Measurements from ENCODE around the gene LRBA. TPM values are rescaled to one million over a fixed set of nuclear protein-coding genes. Genes with fewer than 3 reads are reported as not detected.

The LRBA gene
- total and polyA plus RNA-seq, 9 donors = 9.7 to 49.2 (median 30.4) TPM

DNA sequence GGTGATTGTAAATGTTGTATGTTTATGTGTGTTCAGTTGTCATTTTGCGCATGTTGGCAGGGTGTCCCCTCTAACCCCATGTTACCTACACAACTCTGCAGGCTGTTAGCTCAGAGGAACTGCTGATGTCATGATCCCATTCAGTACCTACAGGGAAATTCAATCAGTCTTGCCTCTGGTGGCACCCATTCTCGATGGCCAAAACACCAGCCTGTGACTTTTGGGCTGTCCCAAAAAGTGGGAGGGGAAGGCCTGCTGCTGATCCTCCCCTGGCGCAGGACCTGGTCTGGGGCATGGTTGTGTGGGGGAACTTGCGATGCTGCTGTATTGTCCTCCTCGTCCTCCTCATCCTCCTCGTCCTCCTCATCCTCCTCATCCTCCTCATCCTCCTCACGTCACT lies 762.3 kb downstream of the LRBA start:
- Histone ChIP-seq H3K36me3 (no peaks in the 10 kb centered on the region), H3K9me3 (no peaks in the 10 kb centered on the region), H3K27ac (no peak overlapping the region), H3K4me1 (ENCODE audit: insufficient read depth) (no peaks in the 10 kb centered on the region), H3K27me3 (no peaks in the 10 kb centered on the region), H3K4me3 (no peak overlapping the region)
- intact Hi-C loops (cut with DNase I) = no loop called here
- 90 to 98% (median 93%) methylated on average over 7 of the region's 7 CpGs for WGBS, 3 donors
- no peak for TF ChIP-seq POLR2A (IDR thresholded peaks at IDR 0.05)
- TF ChIP-seq, protein P1, sequence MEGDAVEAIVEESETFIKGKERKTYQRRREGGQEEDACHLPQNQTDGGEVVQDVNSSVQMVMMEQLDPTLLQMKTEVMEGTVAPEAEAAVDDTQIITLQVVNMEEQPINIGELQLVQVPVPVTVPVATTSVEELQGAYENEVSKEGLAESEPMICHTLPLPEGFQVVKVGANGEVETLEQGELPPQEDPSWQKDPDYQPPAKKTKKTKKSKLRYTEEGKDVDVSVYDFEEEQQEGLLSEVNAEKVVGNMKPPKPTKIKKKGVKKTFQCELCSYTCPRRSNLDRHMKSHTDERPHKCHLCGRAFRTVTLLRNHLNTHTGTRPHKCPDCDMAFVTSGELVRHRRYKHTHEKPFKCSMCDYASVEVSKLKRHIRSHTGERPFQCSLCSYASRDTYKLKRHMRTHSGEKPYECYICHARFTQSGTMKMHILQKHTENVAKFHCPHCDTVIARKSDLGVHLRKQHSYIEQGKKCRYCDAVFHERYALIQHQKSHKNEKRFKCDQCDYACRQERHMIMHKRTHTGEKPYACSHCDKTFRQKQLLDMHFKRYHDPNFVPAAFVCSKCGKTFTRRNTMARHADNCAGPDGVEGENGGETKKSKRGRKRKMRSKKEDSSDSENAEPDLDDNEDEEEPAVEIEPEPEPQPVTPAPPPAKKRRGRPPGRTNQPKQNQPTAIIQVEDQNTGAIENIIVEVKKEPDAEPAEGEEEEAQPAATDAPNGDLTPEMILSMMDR (IDR thresholded peaks at IDR 0.05) = no peak
- no peak for DNase-seq

DNA sequence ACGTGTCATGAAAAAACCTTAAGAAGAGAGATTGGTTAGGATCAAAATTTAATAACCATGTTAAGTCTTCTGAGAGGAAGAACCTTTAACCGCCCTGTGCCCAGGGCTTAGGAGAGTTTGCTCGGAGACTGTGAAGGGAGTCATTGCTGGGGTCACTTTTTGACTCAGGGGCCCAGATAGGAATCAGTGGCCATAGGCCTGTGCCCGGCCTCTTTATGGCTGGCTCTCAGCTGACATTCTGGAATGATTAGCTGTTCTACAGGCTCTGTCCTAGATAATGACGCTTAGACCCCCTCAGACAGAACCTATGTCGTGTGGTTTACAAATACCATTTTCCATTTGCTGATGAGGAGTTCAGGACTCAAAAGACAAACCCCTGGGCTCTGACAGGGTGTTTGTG lies 762.8 kb downstream of the LRBA start:
- no peak for DNase-seq
- no peaks in the 10 kb centered on the region for H3K4me1 ChIP-seq (ENCODE audit: insufficient read depth)
- H3K4me3 ChIP-seq = no peak overlapping the region
- TF ChIP-seq POLR2A (IDR thresholded peaks at IDR 0.05) (no peak), EP300 (IDR thresholded peaks at IDR 0.05) (no peak)
- TF ChIP-seq, protein P1 (IDR thresholded peaks at IDR 0.05) = no peak
- no peaks in the 10 kb centered on the region for H3K9me3 ChIP-seq
- 92 to 93% (median 93%) methylated on average over 6 of the region's 6 CpGs for WGBS, 3 donors
- no peaks in the 10 kb centered on the region for H3K36me3 ChIP-seq
- no peak overlapping the region for H3K27ac ChIP-seq
- intact Hi-C loops (cut with DNase I) = no loop called here
- no peaks in the 10 kb centered on the region for H3K27me3 ChIP-seq

DNA sequence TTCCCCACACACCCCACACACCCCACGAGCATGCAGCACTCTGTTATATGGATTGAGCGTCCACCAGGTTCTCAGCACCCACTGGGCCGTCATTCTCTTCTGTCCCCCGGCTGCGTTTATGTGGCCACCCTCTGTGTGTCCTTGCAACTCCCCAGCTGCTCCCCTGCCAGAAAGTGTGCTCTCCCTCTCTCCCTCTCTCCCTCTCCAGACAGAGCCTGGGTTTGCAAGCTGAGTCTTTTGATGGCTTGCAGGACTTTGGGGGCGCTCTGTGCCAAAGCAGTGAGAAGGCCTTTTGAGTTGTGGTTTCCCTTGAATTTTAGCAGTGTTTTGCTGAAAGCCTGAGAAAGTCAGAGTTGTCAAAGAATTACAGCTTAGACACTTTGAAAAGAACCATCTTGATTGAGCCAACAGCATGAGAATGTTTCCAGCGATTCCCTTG lies 763.3 kb downstream of the LRBA start:
- no peak for DNase-seq
- Histone ChIP-seq H3K36me3 (no peaks in the 10 kb centered on the region), H3K4me1 (ENCODE audit: insufficient read depth) (no peaks in the 10 kb centered on the region), H3K27me3 (no peaks in the 10 kb centered on the region), H3K4me3 (no peak overlapping the region), H3K27ac (no peak overlapping the region), H3K9me3 (no peaks in the 10 kb centered on the region)
- 57 to 66% (median 65%) methylated on average over 7 of the region's 7 CpGs for WGBS, 3 donors
- TF ChIP-seq POLR2A (IDR thresholded peaks at IDR 0.05) (no peak), EP300 (IDR thresholded peaks at IDR 0.05) (no peak)
- TF ChIP-seq, protein P1 (IDR thresholded peaks at IDR 0.05) = no peak
- intact Hi-C loops (cut with DNase I) = no loop called here

DNA sequence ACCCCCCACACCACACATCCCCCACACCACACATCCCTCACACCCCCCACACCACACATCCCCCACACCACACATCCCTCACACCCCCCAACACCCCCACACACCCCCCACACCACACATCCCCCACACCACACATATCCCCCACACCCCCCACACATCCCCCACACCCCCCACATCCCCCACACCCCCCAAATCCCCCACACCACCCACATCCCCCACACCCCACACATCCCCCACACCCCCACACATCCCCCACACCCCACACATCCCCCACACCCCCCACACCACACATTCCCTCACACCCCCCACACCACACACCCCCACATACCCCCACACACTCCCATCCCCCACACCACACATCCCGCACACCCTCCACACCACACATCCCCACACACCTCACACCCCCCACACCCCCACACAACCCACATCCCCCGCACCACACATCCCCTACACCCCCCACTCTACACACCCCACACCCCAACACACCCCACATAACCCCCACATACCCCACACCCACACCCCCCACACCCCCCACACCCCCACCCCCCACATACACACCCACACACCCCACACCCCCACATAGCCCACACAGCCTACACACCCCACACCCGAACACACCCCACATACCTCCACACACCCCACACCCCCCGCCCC lies 764.0 kb downstream of the LRBA start:
- H3K4me3 ChIP-seq = no peak overlapping the region
- no peaks in the 10 kb centered on the region for H3K36me3 ChIP-seq
- WGBS, 3 donors = 83% methylated on average over 4 of the region's 4 CpGs; no CpG with 5 or more reads in 2 of the 3 donors
- H3K4me1 ChIP-seq (ENCODE audit: insufficient read depth) = no peaks in the 10 kb centered on the region
- intact Hi-C loops (cut with DNase I) = no loop called here
- no peak for TF ChIP-seq POLR2A (IDR thresholded peaks at IDR 0.05)
- TF ChIP-seq EP300 (IDR thresholded peaks at IDR 0.05) = no peak
- TF ChIP-seq, protein P1 (IDR thresholded peaks at IDR 0.05) = no peak
- H3K9me3 ChIP-seq = no peaks in the 10 kb centered on the region
- no peak for DNase-seq
- H3K27ac ChIP-seq = no peak overlapping the region
- no peaks in the 10 kb centered on the region for H3K27me3 ChIP-seq

All from ovary (tissue), 9 donors.